ENCODE results near the gene NPIPB2.

NPIPB2 gene

DNA sequence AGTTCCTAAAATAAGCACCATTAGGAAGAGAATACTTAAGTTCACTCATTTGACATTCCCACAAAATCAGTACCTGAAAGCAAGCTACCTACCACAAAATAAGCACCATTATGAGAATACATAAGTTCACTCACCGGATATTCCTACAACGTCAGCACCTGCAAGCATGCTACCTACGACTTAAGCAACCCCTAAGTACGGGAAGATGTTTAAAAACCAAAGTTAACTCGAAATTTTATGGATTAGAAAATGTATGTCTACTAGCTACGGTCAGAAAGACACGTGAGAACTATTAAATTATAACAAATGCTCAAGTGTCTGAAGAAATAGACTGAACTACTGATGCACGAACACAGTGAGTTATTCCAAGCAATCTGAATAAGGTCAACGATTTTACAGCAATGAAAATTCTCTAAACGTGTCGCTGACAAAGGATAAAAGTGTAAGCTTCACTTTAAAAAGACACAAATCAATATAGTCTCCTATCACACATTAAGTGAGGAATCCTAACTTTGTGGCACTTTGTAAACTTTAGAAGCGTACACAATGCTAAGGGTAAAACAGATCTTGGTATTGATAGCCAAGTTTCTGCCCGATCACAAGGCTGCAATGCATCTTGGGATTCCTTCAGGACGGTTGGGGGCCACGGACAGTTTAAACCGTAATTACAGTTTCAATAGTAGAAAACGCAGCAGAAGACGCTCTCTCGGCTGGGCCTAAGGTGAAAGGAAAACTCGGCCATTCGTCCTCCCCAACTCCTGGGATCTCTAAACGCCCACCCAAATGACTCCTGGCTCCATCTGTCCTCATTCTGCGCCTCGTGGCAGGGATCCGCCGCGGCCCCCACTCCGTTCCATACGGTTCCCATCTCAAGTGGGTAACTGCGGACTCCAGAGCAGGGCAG is 27.4 kb downstream of the NPIPB2 start:
- intact Hi-C loops (cut with DNase I): loop anchor here (5.0 to 10.0 kb wide), 3 partner anchors 62 to 972 kb away; partner anchors contain the start of genes CLEC16A, DEXI, RSL1D1 and ZC3H7A
- peak in 32 of 42 donors; percentile 8 to 64 (median 26) for DNase-seq

DNA sequence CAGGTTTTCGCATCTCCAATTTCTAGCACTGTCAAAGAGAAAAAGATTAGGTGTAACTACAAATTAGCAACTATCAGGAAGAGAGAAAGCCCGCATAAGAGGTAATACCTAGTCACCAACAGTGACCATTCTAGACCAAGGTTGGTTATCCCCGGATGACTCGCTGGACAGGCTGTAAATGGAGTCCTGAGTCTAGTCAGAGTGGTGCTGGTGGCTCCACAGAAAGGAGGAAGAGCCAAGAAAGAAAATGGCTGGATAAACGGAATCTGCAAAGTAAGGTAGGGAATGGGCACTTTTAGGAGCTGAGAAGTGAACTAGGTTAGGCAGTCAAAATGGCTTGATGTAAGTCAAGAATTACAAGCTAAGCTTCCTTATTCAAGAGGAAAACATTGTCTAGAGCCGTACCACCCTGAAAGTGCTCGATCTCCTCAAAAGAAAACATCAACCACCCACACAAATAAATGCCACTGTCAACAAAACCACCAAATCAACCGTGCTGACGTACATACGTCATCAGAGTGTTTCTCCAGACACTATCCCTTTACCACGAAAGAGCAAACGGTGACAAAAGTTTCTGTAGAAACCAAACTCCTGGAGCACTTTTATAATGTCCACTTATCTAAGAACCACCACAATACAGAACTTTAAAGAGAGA is 28.3 kb downstream of the NPIPB2 start:
- DNase-seq: no peak
- intact Hi-C loops (cut with DNase I): loop anchor here (10.0 kb wide), 1 partner anchor 119 kb away; the partner anchor contains the start of gene ZC3H7A

DNA sequence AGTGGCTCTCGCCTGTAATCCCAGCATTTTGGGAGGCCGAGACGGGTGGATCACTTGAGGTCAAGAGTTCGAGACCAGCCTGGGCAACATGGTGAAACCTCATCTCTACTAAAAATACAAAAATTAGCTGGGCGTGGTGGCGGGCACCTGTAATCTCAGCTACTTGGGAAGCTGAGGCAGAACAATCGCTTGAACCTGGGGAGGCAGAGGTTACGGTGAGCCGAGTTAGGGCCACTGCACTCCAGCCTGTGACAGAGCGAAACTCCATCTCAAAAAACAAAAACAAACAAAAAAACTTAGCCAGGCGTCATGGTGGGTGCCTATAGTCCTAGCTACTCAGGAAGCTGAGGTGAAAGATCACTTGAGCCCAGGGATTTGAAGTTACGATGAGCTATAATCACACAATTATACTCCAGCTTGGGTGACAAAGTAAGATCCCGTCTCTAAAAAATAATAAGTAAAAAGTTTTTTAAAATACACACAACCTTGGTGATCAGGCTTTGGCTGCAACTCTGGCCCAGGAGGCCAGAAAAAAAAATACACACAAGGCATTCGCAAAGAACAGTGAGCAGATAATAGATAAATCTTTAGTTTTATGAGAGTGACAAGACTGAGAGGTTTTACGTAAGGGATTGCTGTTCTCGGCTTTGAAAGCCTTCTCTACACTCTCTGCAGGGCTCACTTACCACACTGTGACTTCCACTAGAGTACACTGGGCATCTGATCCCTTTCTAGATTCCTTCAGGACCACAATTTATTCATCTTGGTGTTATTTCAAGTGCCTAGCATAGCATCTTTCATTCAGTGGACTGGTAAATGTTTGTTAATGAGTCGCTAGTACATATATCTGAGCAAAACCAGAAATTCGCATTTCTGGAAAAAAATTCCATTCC is 31.9 kb downstream of the NPIPB2 start:
- no peak for DNase-seq
- intact Hi-C loops (cut with DNase I): loop anchor here (10.0 kb wide), 1 partner anchor 115 kb away; the partner anchor contains the start of gene ZC3H7A

DNA sequence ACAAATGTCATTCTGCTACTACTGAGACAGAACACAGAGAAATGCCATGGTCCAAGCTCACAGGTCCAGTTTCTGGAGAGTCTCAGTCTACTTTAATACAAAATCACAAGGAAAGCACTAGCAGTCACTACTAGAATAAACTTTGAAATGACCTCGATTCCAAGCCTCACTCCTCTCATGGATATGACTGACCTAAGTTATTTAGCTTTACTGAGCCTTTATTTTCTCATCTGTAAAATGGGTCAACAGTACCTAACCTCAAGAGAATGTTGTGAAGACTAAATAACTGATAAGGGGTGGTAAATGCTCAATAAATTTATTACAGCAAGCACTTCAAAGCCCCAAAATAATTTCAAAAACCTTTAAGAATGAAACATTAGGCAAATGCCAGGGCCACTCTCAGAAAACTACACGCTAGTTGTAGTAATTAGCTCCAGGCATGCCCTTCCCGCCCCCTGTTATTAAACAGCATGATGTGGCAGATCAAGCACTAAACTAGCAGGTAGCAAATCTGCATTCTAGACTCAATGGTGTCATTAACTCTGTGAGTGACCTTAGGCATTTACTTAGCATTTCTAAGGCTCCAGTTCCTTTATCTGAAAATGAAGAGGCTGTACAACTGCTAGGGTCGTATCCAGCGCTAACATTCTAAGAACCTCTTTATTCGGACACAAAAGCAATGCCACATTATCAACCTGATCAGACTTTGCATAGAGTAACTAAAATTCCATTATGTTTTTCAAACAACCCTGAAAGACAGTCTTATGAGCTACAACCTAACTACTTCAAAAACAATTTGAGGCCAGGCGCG is 34.5 kb downstream of the NPIPB2 start:
- intact Hi-C loops (cut with DNase I): no loop called here
- DNase-seq: no peak

DNA sequence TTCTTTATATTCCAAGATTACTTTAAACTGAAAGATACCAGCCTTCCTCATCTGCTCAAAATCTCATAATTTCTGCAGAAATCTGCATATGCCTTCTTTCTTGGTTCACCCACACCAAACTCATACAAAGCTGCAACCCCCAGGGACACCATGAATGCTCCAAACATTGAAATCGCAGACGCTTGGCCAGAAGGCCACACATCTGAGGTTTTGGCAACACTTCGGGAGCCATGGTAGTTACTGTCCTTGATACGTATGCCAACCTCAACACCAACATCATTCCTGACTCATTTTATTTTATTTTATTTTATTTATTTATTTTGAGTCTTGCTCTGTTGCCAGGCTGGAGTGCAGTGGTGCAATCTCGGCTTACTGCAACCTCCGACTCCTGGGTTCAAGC is 37.9 kb downstream of the NPIPB2 start:
- intact Hi-C loops (cut with DNase I): no loop called here
- no peak for DNase-seq

DNA sequence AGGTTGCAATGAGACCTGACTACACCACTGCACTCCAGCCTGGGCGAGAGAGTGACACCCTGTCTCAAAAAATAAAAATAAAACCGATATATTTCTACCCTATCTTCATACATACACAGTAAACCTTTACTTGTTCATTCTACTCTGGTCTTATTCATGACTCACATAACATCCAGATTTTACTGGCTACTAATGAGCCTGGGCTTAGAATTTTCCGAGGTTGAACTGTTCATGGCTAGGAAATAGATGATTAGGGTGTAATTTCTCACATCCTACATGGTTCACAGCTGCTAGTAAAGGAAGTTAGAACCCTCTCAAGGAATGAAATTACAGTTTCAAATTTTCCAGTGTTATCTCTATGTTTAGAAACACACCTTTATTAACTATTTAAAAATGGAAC is 40.8 kb downstream of the NPIPB2 start:
- intact Hi-C loops (cut with DNase I): no loop called here
- DNase-seq: no peak

DNA sequence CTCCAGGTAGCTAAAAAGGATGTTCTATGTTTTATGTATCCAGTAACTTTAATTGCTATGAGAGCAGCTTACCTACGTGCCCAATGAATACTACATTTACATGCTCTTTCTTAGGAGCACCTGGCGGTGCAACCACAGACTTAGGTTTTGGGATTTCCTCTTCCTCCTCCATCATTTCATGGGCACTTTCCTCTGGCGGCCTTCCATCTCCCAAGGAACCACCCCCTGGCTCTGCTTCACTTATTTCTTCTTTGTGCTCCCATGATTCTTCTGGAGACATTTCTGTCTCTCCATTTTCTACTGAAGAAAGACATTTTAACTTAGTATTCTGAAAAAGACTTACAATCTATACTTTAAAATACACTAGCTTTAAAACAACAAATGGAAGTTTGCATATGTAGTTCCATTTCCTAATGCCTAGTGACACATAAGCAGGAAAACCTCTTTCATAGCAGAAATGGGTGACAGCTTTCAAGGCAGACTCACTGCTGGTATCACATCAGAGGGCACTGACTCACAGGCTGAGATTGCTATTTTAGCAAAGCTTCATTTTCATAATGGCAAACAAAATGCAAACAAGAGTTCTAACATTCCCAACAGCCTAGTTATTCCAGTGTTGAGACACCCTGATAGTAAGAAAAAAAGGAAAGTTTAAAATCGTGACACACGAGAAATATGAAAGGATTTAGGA is 45.2 kb downstream of the NPIPB2 start:
- peak in 16 of 42 donors; percentile 10 to 74 (median 20) for DNase-seq
- intact Hi-C loops (cut with DNase I): no loop called here

DNA sequence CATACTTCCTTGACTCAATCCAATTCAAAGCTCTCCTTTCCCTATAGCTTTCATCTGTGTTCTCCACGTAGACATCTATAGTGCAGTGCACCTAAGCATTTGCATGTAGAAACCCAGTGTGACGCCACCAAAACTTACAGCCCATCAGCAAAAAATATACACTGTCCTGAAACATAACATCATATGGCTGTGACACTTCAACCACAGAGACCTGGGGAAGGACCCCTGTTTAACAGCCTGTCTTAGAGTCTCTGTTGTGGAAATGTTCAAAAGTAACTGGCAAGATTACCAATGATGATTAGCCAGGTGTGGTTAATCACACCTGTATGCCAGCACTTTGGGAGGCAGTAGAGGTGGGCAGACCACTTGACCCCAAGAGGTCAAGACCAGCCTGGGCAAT is 48.3 kb downstream of the NPIPB2 start:
- DNase-seq: no peak
- intact Hi-C loops (cut with DNase I): no loop called here

DNA sequence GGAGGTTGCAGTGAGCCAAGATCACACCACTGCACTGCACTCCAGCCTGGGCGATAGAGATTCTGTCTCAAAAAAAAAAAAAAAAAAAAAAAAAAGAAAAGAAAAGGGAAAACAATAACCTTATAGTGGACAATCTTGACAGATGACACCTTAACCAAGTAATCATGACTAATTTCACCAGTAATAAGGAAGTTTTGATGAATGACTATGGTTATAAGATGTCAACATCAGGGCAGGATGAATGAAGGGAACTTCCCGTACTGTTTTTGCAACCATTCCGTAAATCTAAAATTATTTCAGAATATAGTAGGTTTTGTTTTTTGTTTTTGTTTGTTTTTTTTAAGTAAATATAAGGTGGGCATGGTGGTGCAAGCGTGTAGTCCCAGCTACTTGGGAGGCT is 49.1 kb downstream of the NPIPB2 start:
- DNase-seq: no peak
- intact Hi-C loops (cut with DNase I): no loop called here

DNA sequence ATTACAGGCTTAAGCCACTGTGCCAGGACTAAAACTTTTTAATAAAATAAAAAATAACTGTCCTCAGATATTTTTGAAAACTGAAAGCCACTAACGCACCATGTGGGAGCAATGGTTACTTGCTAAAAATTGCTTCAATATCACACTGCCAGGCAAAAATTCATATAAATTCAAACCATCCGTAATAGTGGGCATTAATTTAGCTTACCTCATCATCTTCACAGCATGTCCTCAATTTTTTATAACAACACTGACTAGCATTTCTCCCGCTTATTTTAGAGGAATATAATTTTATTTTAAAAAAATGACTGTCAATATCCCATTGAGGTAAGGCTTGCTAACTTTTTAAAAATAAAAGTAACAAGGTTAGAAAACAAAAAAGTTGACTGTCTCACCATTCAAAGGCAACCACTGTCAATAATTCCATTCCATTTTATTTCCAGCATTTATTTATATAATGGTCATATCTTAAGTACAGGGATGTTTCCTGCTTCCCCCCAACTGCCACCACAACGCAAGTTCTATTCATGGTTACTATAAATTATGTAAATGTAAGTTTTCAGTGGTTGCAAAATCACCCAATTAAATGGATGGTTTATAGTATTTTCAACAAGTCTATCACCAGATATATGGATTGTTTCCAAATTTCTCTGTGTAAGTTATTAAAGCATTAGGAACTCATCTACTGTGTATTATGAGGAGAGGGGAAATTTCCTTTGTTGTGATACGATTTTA is 51.4 kb downstream of the NPIPB2 start:
- no peak for DNase-seq
- intact Hi-C loops (cut with DNase I): no loop called here

DNA sequence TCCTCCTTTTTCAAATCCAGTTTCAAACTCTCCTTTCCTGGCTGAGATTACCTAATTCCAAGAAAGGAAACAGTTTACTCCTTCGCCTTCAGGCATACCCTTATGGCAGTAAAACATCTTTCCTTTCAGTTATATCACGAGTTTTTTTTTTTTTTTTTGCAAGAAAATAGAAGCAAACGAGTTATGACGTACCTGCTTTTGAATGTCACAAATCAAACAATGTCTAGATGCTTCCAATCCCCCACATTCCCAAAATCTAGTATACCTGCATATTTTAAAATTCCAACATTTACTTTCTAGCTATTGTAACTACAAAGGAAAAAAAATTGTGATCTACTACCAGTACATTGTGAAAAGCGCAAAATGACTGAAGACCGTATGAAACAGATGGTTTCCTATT is 55.0 kb downstream of the NPIPB2 start:
- DNase-seq: no peak
- intact Hi-C loops (cut with DNase I): no loop called here

DNA sequence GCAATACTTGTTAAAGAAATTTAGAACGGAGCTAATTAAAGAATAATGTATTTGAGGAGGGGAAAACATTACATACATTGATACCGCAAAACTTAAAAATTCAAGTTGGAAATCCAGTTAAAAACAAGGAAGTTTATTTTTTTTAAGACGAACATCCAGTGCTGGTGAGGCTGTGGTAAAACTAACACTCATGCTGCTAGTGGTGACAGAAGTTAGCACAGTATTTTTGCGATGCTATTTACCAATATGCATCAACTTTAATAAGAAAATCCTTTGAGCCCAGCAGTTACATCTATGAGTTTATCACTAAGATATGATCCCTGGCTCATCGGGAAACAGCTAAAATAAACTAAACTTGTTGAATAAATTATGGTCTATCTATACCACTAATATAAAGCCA is 57.8 kb downstream of the NPIPB2 start:
- intact Hi-C loops (cut with DNase I): no loop called here
- no peak for DNase-seq

DNA sequence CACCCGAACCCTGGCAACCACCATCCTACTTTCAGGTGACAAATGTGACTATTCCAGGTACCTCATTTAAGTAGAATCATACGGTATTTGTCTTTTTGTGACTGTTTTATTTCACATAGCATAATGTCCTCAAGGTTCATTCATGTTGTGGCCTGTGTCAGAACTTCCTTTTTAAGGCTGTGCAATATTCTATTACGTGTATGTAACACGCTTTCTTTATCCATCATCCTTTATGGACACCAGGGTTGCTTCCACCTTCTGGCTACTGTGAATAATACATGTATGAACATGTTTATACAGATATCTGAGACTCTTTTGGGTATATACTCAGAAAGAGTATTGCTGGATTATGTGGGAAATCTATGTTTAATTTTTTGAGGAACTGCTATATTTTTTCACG is 61.8 kb downstream of the NPIPB2 start:
- intact Hi-C loops (cut with DNase I): no loop called here

DNA sequence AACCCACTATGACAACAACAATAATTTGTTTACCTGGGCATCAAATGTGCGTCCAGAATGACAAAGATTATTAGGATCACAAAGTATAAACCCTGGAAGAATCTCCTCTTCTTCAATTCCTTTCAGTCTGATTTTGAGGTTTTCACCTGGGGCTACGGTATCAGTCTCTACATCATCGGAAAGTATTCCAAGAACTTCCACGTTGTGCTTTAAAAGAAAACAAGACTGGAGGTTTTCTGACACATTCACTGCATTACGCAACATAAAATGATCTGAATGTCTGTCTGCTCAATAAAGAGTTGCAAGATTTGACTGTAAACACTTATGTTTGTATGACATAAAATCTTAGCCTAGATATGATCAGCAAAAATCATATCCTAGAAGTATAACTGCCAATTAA is 64.5 kb downstream of the NPIPB2 start:
- intact Hi-C loops (cut with DNase I): no loop called here
- DNase-seq: no peak

More for the DNA sequence above, 61.8 kb downstream of the NPIPB2 start:
- DNase-seq: no peak

Measured in head of caudate nucleus (tissue), 42 donors.